HT1080 (cell line): Measurements from ENCODE around the gene ZNF165. TPM values are rescaled to one million over a fixed set of nuclear protein-coding genes. Genes with fewer than 3 reads are reported as not detected.
"Not testable (repeated sequence)": the region's sequence is repeated elsewhere in the genome, so short reads cannot be mapped to it uniquely, and the experiment has no call there.

Experiments used
- DNase-seq: peaks from one replicate; pipeline ENCODE4 v3.0.0-alpha.2; 2015; ENCODE audit warnings: low read depth
- total RNA-seq: library from RNA; depleted of rRNA; stranded (reverse); fragments of >200 nt; shearing (Covaris generic); gene quantifications from 2 replicates; pipeline ENCODE4 v1.2.3, GENCODE V29; 2014; rRNA removed

ZNF165 gene
- total RNA-seq, 1 experiment from 2014 or later = 0.39 TPM

DNA sequence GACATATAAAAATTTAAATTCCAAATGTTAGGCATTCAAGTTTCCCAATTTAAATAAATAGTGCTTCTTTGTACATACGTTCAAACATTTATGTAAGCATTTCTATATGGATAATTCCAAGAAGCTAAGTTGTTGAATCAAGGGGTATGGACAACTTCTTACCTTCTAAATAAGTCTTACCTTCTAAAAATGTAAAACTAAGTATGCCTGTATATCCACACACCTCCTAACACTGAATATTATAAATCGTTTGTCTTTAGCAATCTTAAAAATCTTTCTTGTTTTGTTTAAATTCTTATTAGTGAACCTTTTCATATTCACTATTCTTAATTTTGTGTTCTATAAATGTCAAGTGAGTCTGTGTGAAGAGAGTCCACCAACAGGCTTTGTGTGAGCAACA lies 41.5 kb downstream of the ZNF165 start:
- DNase-seq = no peak

DNA sequence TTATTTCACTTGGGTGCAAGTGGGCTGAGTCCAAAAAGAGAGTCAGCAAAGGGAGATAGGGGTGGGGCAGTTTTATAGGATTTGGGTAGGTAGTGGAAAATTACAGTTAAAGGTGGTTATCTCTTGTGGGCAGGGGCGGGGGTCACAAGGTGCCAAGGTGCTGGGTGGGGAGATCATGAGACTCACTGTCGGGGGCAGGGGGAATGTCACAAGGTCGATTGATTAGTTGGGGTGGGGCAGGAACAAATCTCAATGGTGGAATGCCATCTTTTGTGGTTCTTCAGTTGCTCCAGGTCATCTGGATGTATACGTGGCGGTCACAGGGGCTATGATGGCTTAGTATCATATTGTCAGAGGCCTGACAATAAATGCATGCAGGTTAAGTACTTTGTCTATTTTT lies 41.9 kb downstream of the ZNF165 start:
- not testable (repeated sequence) for DNase-seq

DNA sequence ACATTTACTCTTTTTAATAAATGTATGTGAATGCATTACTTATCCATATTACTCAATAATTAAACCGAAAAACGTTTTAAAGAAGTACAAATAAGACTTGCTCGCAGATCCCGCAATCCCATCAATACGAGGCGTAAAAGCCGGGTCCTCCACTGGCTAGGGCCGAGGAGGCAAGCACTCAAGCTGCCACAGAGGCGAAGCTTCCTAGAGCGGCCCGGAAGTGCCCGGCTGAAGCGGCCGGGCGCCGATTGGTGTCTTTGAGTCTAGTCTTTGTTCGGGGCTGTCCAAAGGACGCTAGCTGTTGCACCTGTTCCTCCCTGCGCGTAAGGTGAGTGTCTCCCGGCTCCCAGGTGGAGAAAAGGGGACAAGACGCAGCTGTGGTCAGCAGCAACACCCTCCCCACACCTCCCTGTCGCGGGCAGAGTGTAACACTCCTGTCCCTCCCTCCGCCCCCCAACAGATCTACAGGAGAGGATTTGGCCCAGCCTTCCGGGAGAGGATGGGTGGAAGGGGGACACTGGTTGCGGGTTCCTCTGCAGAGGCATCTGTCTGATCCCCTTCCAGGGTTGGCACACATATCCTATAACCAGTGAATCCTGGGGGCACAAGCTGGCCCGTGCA lies 44.1 kb downstream of the ZNF165 start, which contains the start of gene ZSCAN16:
Gene ZSCAN16, plus strand, starts transcription at position 260 of the 621 bp plus-strand sequence. CDS start 835 bp downstream, outside the sequence.
- peak; percentile 61 for DNase-seq

DNA sequence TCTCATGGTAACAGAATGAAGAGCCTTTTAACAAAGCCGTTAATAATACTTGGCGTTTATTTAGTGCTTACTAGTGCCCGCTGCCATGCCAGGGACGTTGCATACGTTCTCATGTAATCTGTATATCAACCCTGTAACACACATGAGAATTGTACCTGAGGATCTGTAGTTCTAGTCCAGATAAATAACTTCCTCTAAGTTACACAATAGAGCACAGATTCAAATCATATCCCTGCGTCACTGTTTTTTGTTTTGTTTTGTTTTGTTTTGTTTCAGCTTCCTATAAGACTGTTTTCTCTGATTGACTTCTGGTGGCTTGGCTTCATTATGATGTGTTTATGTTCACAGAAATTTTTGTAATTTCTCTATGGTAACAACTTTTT lies 44.6 kb downstream of the ZNF165 start:
- DNase-seq = no peak

DNA sequence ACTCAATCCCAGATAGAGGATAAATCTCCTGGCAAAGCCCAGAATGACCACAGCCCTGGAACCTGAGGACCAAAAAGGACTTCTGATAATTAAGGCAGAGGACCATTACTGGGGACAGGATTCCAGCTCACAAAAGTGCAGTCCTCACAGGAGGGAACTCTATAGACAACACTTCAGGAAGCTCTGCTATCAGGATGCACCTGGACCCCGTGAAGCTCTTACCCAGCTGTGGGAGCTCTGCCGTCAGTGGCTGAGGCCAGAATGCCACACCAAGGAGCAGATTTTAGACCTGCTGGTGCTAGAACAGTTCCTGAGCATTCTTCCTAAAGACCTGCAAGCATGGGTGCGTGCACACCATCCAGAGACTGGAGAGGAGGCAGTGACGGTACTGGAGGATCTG lies 45.0 kb downstream of the ZNF165 start:
- DNase-seq = no peak

DNA sequence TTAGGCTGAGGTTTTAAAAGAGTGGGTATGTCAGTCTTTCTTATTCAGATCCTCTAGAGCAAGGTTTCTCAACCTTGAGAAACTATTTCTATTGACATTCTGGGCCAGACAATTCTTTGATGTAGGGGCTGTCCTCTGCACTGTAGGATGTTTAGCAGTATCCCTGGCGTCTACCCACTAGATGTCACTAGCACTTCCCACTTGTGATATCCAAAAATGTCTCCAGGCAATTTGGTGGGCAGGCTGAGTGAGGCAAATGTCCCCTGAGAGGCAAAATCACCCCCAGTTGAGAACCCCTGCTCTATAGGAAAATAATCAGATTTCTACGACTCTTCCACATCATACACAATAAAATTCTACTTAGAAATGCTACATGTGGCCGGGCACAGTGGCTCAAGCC lies 53.6 kb downstream of the ZNF165 start:
- peak; percentile 46 for DNase-seq

DNA sequence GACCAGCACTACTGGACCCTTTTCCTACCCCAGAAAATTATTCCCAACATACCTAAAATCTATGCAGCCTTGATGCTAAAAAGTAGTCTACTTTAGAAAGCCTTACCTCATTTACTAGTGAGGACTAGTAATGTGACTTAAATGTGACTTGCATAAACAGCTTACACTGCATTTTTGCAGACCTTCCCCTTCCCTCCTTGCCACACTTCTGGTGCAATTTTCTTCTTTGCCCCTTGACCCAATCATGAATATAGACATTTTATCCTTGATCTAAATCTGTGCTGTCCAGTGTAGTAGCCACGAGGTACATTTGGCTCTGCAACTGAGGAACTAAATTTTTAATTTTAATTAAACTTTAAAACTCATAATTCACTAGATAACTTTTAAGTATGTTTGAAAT lies 54.3 kb downstream of the ZNF165 start:
- no peak for DNase-seq

DNA sequence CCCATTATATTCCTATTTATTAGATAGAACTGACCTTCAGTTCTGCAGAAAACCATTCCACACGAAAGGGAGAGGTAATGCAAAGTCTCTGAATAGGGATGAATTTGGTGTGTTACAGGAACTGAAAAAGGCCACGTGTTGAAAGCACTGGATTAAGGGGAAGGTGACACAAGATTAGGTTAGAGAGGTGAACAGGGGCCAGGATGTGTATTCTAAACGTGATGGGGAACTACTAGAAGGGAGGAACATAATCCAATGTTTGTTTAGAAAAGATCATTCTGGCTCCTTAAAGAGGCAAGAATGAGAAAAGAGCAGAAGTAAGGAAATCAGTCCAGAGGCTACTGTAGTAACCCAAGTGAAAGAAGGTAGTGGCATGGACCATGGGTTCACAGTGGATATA lies 55.0 kb downstream of the ZNF165 start:
- no peak for DNase-seq

DNA sequence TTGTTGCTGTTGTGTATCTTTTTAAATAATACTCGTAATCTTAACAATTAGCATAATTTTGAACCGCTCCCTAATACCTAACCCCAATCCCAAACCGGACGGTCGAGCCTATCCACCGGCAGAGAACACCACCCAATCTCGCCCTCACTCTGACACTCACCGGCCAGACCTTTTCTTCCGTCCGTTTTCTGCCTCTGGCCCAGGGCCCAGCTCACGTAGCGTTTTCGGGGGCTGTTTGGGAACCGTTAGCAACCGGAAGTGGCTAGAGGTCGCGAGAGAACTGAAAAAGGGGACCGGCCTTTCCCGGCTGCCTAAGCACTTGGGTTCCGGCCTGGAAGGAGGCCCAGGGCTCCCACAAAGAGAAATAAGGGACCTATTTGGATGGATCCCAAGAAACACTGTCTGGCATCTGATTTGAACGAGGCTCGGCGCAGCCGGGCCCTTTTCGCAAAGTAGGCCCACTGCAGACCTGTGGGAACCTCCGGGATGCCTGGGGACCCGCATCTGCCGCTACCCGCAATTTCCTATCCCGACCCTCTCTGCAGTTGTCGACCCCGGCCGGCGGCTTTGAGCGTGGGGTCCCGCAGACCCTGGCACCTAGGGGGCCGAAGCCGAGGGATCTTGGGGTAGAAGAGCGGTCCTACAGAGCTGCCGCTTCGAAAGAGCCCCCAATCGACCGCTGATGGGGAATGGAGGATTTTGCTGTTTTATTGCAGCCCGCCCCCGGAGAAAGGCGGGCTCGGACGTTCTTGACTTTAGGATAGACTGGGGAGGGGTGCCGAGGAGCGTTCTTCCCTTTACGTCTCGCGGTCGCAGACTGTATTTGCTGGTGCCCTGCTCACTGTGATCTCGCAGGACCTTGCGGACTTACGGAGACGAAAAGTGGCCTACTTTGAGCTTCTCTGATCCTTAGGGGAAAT lies 56.5 kb downstream of the ZNF165 start:
- peak; percentile 87 for DNase-seq

DNA sequence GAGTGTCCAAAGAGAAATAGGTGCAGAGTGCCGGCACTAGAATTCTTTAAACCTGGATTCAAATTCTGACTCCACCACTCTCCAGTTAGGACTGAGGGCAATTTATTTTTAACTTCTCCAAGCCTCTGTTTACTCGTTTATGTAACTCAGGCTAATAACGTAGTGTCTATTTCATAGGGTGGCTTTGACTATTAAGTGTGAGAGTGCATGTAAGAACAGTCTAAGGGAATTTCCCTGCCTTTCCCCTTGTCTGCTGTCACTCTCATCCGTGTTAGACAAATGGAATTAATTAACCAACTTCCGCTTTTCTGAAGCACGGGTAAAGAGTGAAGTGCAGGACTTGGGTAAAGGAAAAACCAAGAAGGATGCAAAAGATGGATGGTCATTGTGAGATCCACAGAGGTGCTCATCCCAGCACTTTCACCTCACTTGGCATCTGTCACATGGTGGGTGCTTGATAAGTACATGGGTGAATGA lies 57.2 kb downstream of the ZNF165 start:
- no peak for DNase-seq

Other genes starting within 250 kb of the ZNF165 start
- gene OR2B2, start 168.2 kb upstream of the ZNF165 start, total RNA-seq = not detected in 2 replicates
- gene OR2B6, start 123.3 kb upstream of the ZNF165 start, total RNA-seq = not detected in 2 replicates
- gene ZSCAN16, start 44.0 kb downstream of the ZNF165 start, total RNA-seq = 1.6 and 3.2 TPM in 2 replicates
- gene ZKSCAN8, start 61.3 kb downstream of the ZNF165 start, total RNA-seq = 6.9 and 9.6 TPM in 2 replicates
- 6.5 and 10.7 TPM in 2 replicates for gene ZSCAN9, start 144.7 kb downstream of the ZNF165 start, total RNA-seq
- 3.2 and 4.8 TPM in 2 replicates for gene ZKSCAN4, start 171.7 kb downstream of the ZNF165 start, total RNA-seq
- not detected in 2 replicates for gene NKAPL, start 178.7 kb downstream of the ZNF165 start, total RNA-seq
- 11.1 and 14.5 TPM in 2 replicates for gene ZSCAN26, start 186.6 kb downstream of the ZNF165 start, total RNA-seq
- 6.1 and 6.2 TPM in 2 replicates for gene PGBD1, start 201.0 kb downstream of the ZNF165 start, total RNA-seq